Astrocyte (in vitro differentiated cells and primary cell): ENCODE data around the gene CLTC. TPM values are rescaled to one million over a fixed set of nuclear protein-coding genes. Genes with fewer than 3 reads are reported as not detected.

Experiments
- DNase-seq: peaks from one replicate; pipeline ENCODE4 v3.0.0-alpha.2; 2010; ENCODE audit warnings: low read depth
- FAIRE-seq: peaks from 2 replicates; lab custom pipeline; 2011; peaks lifted over from hg19 to GRCh38; lab: Jason Lieb, UNC
- H2AFZ ChIP-seq: 2 replicates; pipeline ENCODE4 v1.6.0; 2012; ENCODE audit warnings: low read depth, low read length, inconsistent platforms
- H3K27ac ChIP-seq: 2 replicates; pipeline ENCODE4 v1.5.1; 2011; ENCODE audit warnings: low read depth, low read length, inconsistent platforms
- H3K27me3 ChIP-seq: 2 replicates; pipeline ENCODE4 v1.6.0; 2011; ENCODE audit warnings: low read length, inconsistent platforms; ENCODE audit not compliant: insufficient read depth
- H3K36me3 ChIP-seq: 2 replicates; pipeline ENCODE4 v1.5.1; 2011; ENCODE audit warnings: low read length, inconsistent platforms; ENCODE audit not compliant: insufficient read depth
- H3K4me1 ChIP-seq: 2 replicates; pipeline ENCODE4 v1.5.1; 2011; ENCODE audit warnings: low read length, inconsistent platforms; ENCODE audit not compliant: insufficient read depth
- H3K4me2 ChIP-seq: 2 replicates; pipeline ENCODE4 v1.6.0; 2012; ENCODE audit warnings: low read length, inconsistent platforms
- H3K4me3 ChIP-seq: 2 replicates; pipeline ENCODE4 v1.5.1; 2011; ENCODE audit warnings: low read depth, mild to moderate bottlenecking, low read length, inconsistent platforms; ENCODE audit not compliant: insufficient read depth
- H3K79me2 ChIP-seq: 2 replicates; pipeline ENCODE4 v1.6.0; 2012; ENCODE audit warnings: mild to moderate bottlenecking, low read length, inconsistent platforms; ENCODE audit not compliant: insufficient read depth
- H3K9ac ChIP-seq: 2 replicates; pipeline ENCODE4 v1.6.0; 2012; ENCODE audit warnings: mild to moderate bottlenecking, low read length, inconsistent platforms
- H3K9me3 ChIP-seq: 2 replicates; pipeline ENCODE4 v1.5.1; 2012; ENCODE audit warnings: low read depth, mild to moderate bottlenecking, low read length, inconsistent platforms; ENCODE audit not compliant: insufficient read depth
- H4K20me1 ChIP-seq: 2 replicates; pipeline ENCODE4 v1.6.0; 2012; ENCODE audit warnings: low read length, inconsistent platforms; ENCODE audit not compliant: insufficient read depth
- H3K27ac Mint-ChIP-seq: one replicate; pipeline ENCODE4 v1.8.0; 2021; ENCODE audit warnings: mild to moderate bottlenecking, mixed read lengths; ENCODE audit not compliant: unreplicated experiment
- H3K27me3 Mint-ChIP-seq: one replicate; pipeline ENCODE4 v1.8.0; 2021; ENCODE audit warnings: low read depth, mixed read lengths; ENCODE audit not compliant: unreplicated experiment
- H3K36me3 Mint-ChIP-seq: one replicate; pipeline ENCODE4 v1.8.0; 2021; ENCODE audit warnings: low read depth, mixed read lengths; ENCODE audit not compliant: unreplicated experiment
- H3K4me1 Mint-ChIP-seq: one replicate; pipeline ENCODE4 v1.8.0; 2021; ENCODE audit warnings: low read depth, mixed read lengths; ENCODE audit not compliant: unreplicated experiment
- H3K4me3 Mint-ChIP-seq: one replicate; pipeline ENCODE4 v1.8.0; 2021; ENCODE audit warnings: mild to moderate bottlenecking, moderate library complexity, mixed read lengths; ENCODE audit not compliant: unreplicated experiment
- H3K9me3 Mint-ChIP-seq: one replicate; pipeline ENCODE4 v1.8.0; 2021; ENCODE audit warnings: mild to moderate bottlenecking, mixed read lengths; ENCODE audit not compliant: unreplicated experiment
- CTCF ChIP-seq: IDR thresholded peaks from 2 replicates; pipeline ENCODE4 v1.5.1; 2011; ENCODE audit warnings: low read depth, mild to moderate bottlenecking, inconsistent platforms, low read length, moderate library complexity; ENCODE audit not compliant: insufficient read depth
- EZH2 ChIP-seq: IDR thresholded peaks from 2 replicates; pipeline ENCODE4 v1.6.1; 2012; ENCODE audit warnings: mild to moderate bottlenecking, low read length, inconsistent platforms; ENCODE audit not compliant: insufficient read depth
- total RNA-seq: library from RNA; stranded (reverse); gene quantifications from 2 replicates; pipeline ENCODE4 v1.2.1, GENCODE V29; 2021

CLTC gene
- total RNA-seq, 1 donor from 2014 or later = 391 TPM

GRCh38 chr17:59683283-59683682 is 63.6 kb downstream of the CLTC start:
- TF ChIP-seq CTCF (no peak), EZH2 (no peak)
- Histone ChIP-seq H3K36me3 (peaks cover 91% of the 10 kb centered on the region), H3K4me2 (no peak overlapping the region), H3K9me3 (no peaks in the 10 kb centered on the region), H3K27ac (no peak overlapping the region), H4K20me1 (peaks cover 55% of the 10 kb centered on the region), H2AFZ (no peak overlapping the region), H3K79me2 (peaks cover 47% of the 10 kb centered on the region), H3K4me3 (no peak overlapping the region), H3K27me3 (no peaks in the 10 kb centered on the region), H3K4me1 (peaks cover 8% of the 10 kb centered on the region), H3K9ac (no peak overlapping the region)
- Mint-ChIP-seq H3K4me3 (no peak overlapping the region), H3K27ac (no peak overlapping the region), H3K4me1 (peaks cover 24% of the 10 kb centered on the region), H3K9me3 (no peaks in the 10 kb centered on the region), H3K36me3 (peaks cover 15% of the 10 kb centered on the region), H3K27me3 (no peaks in the 10 kb centered on the region)
- FAIRE-seq (no peak), DNase-seq (no peak)

- no peaks in the 10 kb centered on the region for H3K9me3 ChIP-seq
- no peak overlapping the region for H2AFZ ChIP-seq
- no peak overlapping the region for H3K9ac ChIP-seq
- H3K27me3 ChIP-seq = no peaks in the 10 kb centered on the region
- no peak for DNase-seq
- H3K79me2 ChIP-seq = peaks cover 64% of the 10 kb centered on the region
- H3K4me1 ChIP-seq = peaks cover 5% of the 10 kb centered on the region
- FAIRE-seq = no peak
- peaks cover 58% of the 10 kb centered on the region for H4K20me1 ChIP-seq
- H3K36me3 ChIP-seq = peaks cover 87% of the 10 kb centered on the region
- H3K27ac ChIP-seq = no peak overlapping the region
- peaks cover 26% of the 10 kb centered on the region for H3K4me1 Mint-ChIP-seq
- H3K4me3 ChIP-seq = no peak overlapping the region
- H3K4me3 Mint-ChIP-seq = no peak overlapping the region
- H3K4me2 ChIP-seq = no peak overlapping the region
- TF ChIP-seq EZH2 = no peak
- TF ChIP-seq CTCF = no peak
- H3K9me3 Mint-ChIP-seq = no peaks in the 10 kb centered on the region
- H3K27me3 Mint-ChIP-seq = no peaks in the 10 kb centered on the region
- peak overlapping the region; percentile 69 for H3K27ac Mint-ChIP-seq
- peaks cover 20% of the 10 kb centered on the region for H3K36me3 Mint-ChIP-seq
Measured at GRCh38 chr17:59684967-59685366, 65.3 kb downstream of the CLTC start.

- no peak for TF ChIP-seq CTCF
- H3K4me3 Mint-ChIP-seq = no peak overlapping the region
- H3K36me3 Mint-ChIP-seq = peaks cover 28% of the 10 kb centered on the region
Measured at GRCh38 chr17:59688008-59688407, 68.3 kb downstream of the CLTC start.

More at GRCh38 chr17:59688008-59688407, 68.3 kb downstream of the CLTC start:
- no peak overlapping the region for H3K9ac ChIP-seq
- H3K4me2 ChIP-seq = no peak overlapping the region
- no peaks in the 10 kb centered on the region for H3K27me3 ChIP-seq
- peak overlapping the region; percentile 31 for H3K27ac Mint-ChIP-seq
- peaks cover 17% of the 10 kb centered on the region for H3K4me1 Mint-ChIP-seq
- H3K4me1 ChIP-seq = no peaks in the 10 kb centered on the region
- FAIRE-seq = no peak
- no peak overlapping the region for H3K4me3 ChIP-seq
- peak; percentile 13 for DNase-seq
- no peaks in the 10 kb centered on the region for H3K27me3 Mint-ChIP-seq
- H3K36me3 ChIP-seq = peaks cover 77% of the 10 kb centered on the region
- no peaks in the 10 kb centered on the region for H3K9me3 Mint-ChIP-seq
- peaks cover 57% of the 10 kb centered on the region for H3K79me2 ChIP-seq
- H4K20me1 ChIP-seq = peaks cover 48% of the 10 kb centered on the region
- no peak overlapping the region for H2AFZ ChIP-seq
- H3K27ac ChIP-seq = no peak overlapping the region
- no peaks in the 10 kb centered on the region for H3K9me3 ChIP-seq
